ENCODE results near the gene CD180.

Gene CD180

GRCh38 chr5:67141644-67142043, 55.0 kb downstream of the CD180 start:
- H3K27me3 ChIP-seq (ENCODE audit: insufficient read depth, poor library complexity, severe bottlenecking), result no peaks in the 10 kb centered on the region
- H3K4me1 ChIP-seq (ENCODE audit: insufficient read depth, poor library complexity, severe bottlenecking), result no peaks in the 10 kb centered on the region
- H3K27ac ChIP-seq (ENCODE audit: poor library complexity, severe bottlenecking), result no peak overlapping the region
- H3K4me3 ChIP-seq (ENCODE audit: severe bottlenecking), result no peak overlapping the region
- DNase-seq (ENCODE audit: low spot score) (no peak), ATAC-seq (ENCODE audit: low read depth) (no peak)
- no peak for TF ChIP-seq CTCF (IDR thresholded peaks at IDR 0.05; ENCODE audit: poor library complexity, severe bottlenecking)
- peaks cover 62% of the 10 kb centered on the region for H3K36me3 ChIP-seq (ENCODE audit: low read depth)
- H3K9me3 ChIP-seq (ENCODE audit: severe bottlenecking), result no peaks in the 10 kb centered on the region

DNA sequence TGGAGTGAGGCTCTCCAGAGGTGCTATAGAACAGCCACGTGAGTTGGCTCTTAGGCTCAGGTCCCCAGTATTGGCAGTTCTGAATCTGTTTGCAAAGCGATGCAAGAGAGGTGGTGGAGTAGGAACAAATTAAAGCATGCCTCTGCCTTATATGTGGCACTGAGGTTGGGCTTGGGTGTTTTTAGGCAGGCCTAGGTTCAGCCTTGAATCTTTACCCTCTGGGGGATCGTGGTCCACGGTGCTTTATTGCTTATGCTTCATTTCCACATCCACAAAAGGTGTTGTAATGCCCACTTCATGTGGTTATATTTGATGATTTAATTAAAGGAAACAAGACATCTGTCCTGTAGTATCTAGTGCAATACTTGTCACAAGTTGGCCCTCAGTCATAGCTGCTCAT, 56.2 kb downstream of the CD180 start:
- no peak for DNase-seq (ENCODE audit: low spot score)
- no peak for TF ChIP-seq CTCF (IDR thresholded peaks at IDR 0.05; ENCODE audit: poor library complexity, severe bottlenecking)
- peaks cover 62% of the 10 kb centered on the region for H3K36me3 ChIP-seq (ENCODE audit: low read depth)

DNA sequence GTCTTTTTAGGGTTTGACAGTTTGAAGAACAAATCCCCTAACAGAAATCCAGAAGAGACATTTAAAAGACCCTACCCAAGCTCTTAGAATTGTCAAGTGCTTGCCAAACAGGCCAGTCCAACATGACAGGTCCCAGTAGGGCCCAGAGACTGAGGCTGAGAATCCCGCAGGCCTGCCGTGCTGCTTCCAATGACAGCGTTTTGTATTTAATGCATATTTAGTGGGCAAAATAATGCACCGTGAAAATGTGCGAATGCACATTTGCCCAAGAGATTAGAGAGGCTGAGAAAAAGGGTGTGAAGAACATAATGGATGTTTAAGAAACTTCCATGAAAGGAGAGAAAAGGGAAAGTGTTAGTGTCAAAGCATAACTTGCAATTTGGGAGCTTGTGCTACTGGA, 57.6 kb downstream of the CD180 start:
- ATAC-seq (ENCODE audit: low read depth) (no peak), DNase-seq (ENCODE audit: low spot score) (no peak)
- Histone ChIP-seq H3K27me3 (ENCODE audit: insufficient read depth, poor library complexity, severe bottlenecking) (no peaks in the 10 kb centered on the region), H3K4me3 (ENCODE audit: severe bottlenecking) (no peak overlapping the region), H3K36me3 (ENCODE audit: low read depth) (peaks cover 60% of the 10 kb centered on the region), H3K27ac (ENCODE audit: poor library complexity, severe bottlenecking) (no peak overlapping the region), H3K4me1 (ENCODE audit: insufficient read depth, poor library complexity, severe bottlenecking) (no peaks in the 10 kb centered on the region), H3K9me3 (ENCODE audit: severe bottlenecking) (no peaks in the 10 kb centered on the region)
- TF ChIP-seq CTCF (IDR thresholded peaks at IDR 0.05; ENCODE audit: poor library complexity, severe bottlenecking), result no peak

More for the DNA sequence above, 56.2 kb downstream of the CD180 start:
- Histone ChIP-seq H3K4me1 (ENCODE audit: insufficient read depth, poor library complexity, severe bottlenecking) (no peaks in the 10 kb centered on the region), H3K27ac (ENCODE audit: poor library complexity, severe bottlenecking) (no peak overlapping the region), H3K27me3 (ENCODE audit: insufficient read depth, poor library complexity, severe bottlenecking) (no peaks in the 10 kb centered on the region), H3K9me3 (ENCODE audit: severe bottlenecking) (no peaks in the 10 kb centered on the region), H3K4me3 (ENCODE audit: severe bottlenecking) (no peak overlapping the region)
- ATAC-seq (ENCODE audit: low read depth), result no peak

DNA sequence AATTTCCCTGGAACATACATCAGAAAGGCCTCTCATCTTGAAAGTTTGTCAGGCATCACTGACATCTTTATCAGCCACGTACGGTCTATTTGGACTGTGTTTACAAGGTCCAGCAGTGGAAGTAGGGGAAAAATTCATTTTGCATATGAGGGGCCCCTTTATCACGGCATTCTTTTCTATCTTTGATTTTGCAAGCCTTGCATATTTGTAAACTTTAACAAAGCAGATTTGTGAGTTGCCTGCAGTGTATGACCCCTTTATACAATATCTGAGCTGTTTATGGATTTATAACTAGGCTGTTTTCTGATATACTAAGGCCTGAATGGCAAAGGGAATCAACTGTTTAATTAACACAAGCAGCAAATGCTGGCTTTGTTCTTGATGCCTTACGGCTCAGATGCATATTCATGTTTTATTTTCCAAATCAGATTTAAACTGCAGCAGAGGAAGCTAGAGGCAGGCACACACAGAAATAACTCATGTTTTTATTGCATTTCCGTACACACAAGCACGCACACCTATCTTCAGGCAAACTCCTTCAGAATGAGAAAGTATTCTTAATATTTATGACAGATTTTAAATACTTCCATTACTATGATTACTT, 61.1 kb downstream of the CD180 start:
- Histone ChIP-seq H3K27me3 (ENCODE audit: insufficient read depth, poor library complexity, severe bottlenecking) (no peaks in the 10 kb centered on the region), H3K27ac (ENCODE audit: poor library complexity, severe bottlenecking) (no peak overlapping the region), H3K4me3 (ENCODE audit: severe bottlenecking) (no peak overlapping the region), H3K9me3 (ENCODE audit: severe bottlenecking) (no peaks in the 10 kb centered on the region), H3K4me1 (ENCODE audit: insufficient read depth, poor library complexity, severe bottlenecking) (no peaks in the 10 kb centered on the region), H3K36me3 (ENCODE audit: low read depth) (peaks cover 71% of the 10 kb centered on the region)
- DNase-seq (ENCODE audit: low spot score) (no peak), ATAC-seq (ENCODE audit: low read depth) (no peak)
- TF ChIP-seq CTCF (IDR thresholded peaks at IDR 0.05; ENCODE audit: poor library complexity, severe bottlenecking), result no peak

DNA sequence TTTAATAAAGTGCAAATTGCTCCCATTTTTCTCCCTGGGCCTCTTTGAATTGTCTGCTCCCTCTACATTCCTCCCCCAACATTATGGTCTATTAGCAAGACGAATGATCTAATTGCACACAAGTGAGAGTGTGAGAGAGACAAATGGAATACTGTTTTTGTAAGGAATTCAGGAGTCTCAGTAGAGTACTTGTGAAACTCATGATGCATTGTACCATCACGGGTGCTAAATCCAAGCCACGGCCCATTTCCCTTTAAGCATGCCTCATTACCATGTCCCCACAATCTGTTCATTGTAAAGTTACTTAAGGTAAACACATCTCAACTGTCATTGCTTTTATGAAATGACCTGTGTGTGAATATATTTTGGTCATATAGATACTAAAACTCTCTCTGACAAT, 62.8 kb downstream of the CD180 start:
- no peak for TF ChIP-seq CTCF (IDR thresholded peaks at IDR 0.05; ENCODE audit: poor library complexity, severe bottlenecking)
- no peak for DNase-seq (ENCODE audit: low spot score)
- no peaks in the 10 kb centered on the region for H3K27me3 ChIP-seq (ENCODE audit: insufficient read depth, poor library complexity, severe bottlenecking)
- no peak for ATAC-seq (ENCODE audit: low read depth)
- H3K4me3 ChIP-seq (ENCODE audit: severe bottlenecking), result no peak overlapping the region
- no peaks in the 10 kb centered on the region for H3K4me1 ChIP-seq (ENCODE audit: insufficient read depth, poor library complexity, severe bottlenecking)
- no peaks in the 10 kb centered on the region for H3K9me3 ChIP-seq (ENCODE audit: severe bottlenecking)
- peaks cover 79% of the 10 kb centered on the region for H3K36me3 ChIP-seq (ENCODE audit: low read depth)
- no peak overlapping the region for H3K27ac ChIP-seq (ENCODE audit: poor library complexity, severe bottlenecking)
